PFSK-1 (cell line): Measurements from ENCODE around the gene ADAR.

Source experiments
- FOXP2 ChIP-seq: optimal IDR thresholded peaks from 2 replicates; pipeline ENCODE3; 2011; ENCODE audit warnings: borderline replicate concordance, control low read depth, inconsistent platforms; ENCODE audit not compliant: insufficient read depth; ENCODE audit errors: extremely low read length, extremely low read depth
- POLR2AphosphoS5 ChIP-seq: IDR thresholded peaks from 2 replicates; pipeline ENCODE4 v1.6.1; 2012; ENCODE audit warnings: low read depth, mild to moderate bottlenecking, control low read depth, low read length, moderate library complexity
- REST ChIP-seq, 2 experiments: IDR thresholded peaks; 2 replicates each; pipeline versions ENCODE4 v1.6.1 to v1.8.0; 2011 to 2012; ENCODE audit warnings: low read depth in 2 of 2, low read length in 2 of 2, control low read depth in 1 of 2, inconsistent platforms in 1 of 2, mild to moderate bottlenecking in 1 of 2, moderate library complexity in 1 of 2; ENCODE audit not compliant: insufficient read depth in 1 of 2
- SIN3A ChIP-seq: IDR thresholded peaks from 2 replicates; pipeline ENCODE4 v1.6.1; 2012; ENCODE audit warnings: mild to moderate bottlenecking, low read length, moderate library complexity, borderline replicate concordance; ENCODE audit not compliant: insufficient read depth
- TAF1 ChIP-seq: IDR thresholded peaks from 2 replicates; pipeline ENCODE4 v1.6.1; 2012; ENCODE audit warnings: low read length, control low read depth, borderline replicate concordance; ENCODE audit not compliant: insufficient read depth

ADAR gene

GRCh38 chr1:154553056-154554030, 54.6 kb downstream of the ADAR start:
- TF ChIP-seq POLR2AphosphoS5 (0 out of 2 replicates have a peak, but pooled peaks have one; percentile 14), TAF1 (no peak)

GRCh38 chr1:154552036-154552435, 56.0 kb downstream of the ADAR start:
- TF ChIP-seq SIN3A = no peak
- peak; percentile 26; the same call in 1 of the 2 replicates for TF ChIP-seq POLR2AphosphoS5

GRCh38 chr1:154551474-154551873, 56.5 kb downstream of the ADAR start:
- TF ChIP-seq SIN3A (no peak), POLR2AphosphoS5 (no peak), FOXP2 (no peak), TAF1 (no peak), REST (IDR thresholded peaks at IDR 0.05; ENCODE audit: insufficient read depth in 1 of 2, low read depth in 2 of 2, low read length in 2 of 2) (no peak)

- TF ChIP-seq TAF1 (no peak), SIN3A (no peak), FOXP2 (no peak), REST (IDR thresholded peaks at IDR 0.05; ENCODE audit: insufficient read depth in 1 of 2, low read depth in 2 of 2, low read length in 2 of 2) (no peak), POLR2AphosphoS5 (no peak)
These were observed 57.3 kb downstream of the ADAR start for GRCh38 chr1:154550657-154551056.

- TF ChIP-seq FOXP2 = no peak
- no peak for TF ChIP-seq POLR2AphosphoS5
- TF ChIP-seq SIN3A = no peak
These were observed 57.9 kb downstream of the ADAR start for GRCh38 chr1:154550070-154550469.

- TF ChIP-seq SIN3A (no peak), POLR2AphosphoS5 (no peak), REST (IDR thresholded peaks at IDR 0.05; ENCODE audit: insufficient read depth in 1 of 2, low read depth in 2 of 2, low read length in 2 of 2) (no peak), TAF1 (no peak), FOXP2 (no peak)
These were observed 58.7 kb downstream of the ADAR start for GRCh38 chr1:154549202-154549770.
